Measurements from ENCODE around the gene LEKR1.

Gene LEKR1

GRCh38 chr3:156978481-156978961, 152.4 kb downstream of the LEKR1 start:
- DNase-seq (ENCODE audit: low read depth, low spot score): no peak

GRCh38 chr3:156981005-156981404, 154.9 kb downstream of the LEKR1 start:
- no peak for DNase-seq (ENCODE audit: low read depth, low spot score)

- no peak for DNase-seq (ENCODE audit: low read depth, low spot score)
Observed at GRCh38 chr3:156983559-156983958, 157.4 kb downstream of the LEKR1 start.

- no peak for DNase-seq (ENCODE audit: low read depth, low spot score)
Observed at GRCh38 chr3:156985711-156986110, 159.6 kb downstream of the LEKR1 start.

- DNase-seq (ENCODE audit: low read depth, low spot score): no peak
Observed at GRCh38 chr3:156987946-156988345, 161.8 kb downstream of the LEKR1 start.

- DNase-seq (ENCODE audit: low read depth, low spot score): no peak
Observed at GRCh38 chr3:156997351-156997750, 171.2 kb downstream of the LEKR1 start.

- no peak for DNase-seq (ENCODE audit: low read depth, low spot score)
Observed at GRCh38 chr3:157001221-157001957, 175.2 kb downstream of the LEKR1 start.

- no peak for DNase-seq (ENCODE audit: low read depth, low spot score)
Observed at GRCh38 chr3:157021679-157022078, 195.5 kb downstream of the LEKR1 start.

- no peak for DNase-seq (ENCODE audit: low read depth, low spot score)
Observed at GRCh38 chr3:157023226-157023625, 197.1 kb downstream of the LEKR1 start.

- DNase-seq (ENCODE audit: low read depth, low spot score): no peak
Observed at GRCh38 chr3:157026091-157026490, 199.9 kb downstream of the LEKR1 start.

- DNase-seq (ENCODE audit: low read depth, low spot score): no peak
Observed at GRCh38 chr3:157027861-157028745, 201.9 kb downstream of the LEKR1 start.

- no peak for DNase-seq (ENCODE audit: low read depth, low spot score)
Observed at GRCh38 chr3:157029365-157029790, 203.2 kb downstream of the LEKR1 start.

GRCh38 chr3:157030712-157031111, 204.6 kb downstream of the LEKR1 start:
- DNase-seq (ENCODE audit: low read depth, low spot score): no peak

GRCh38 chr3:157033001-157033400, 206.8 kb downstream of the LEKR1 start:
- no peak for DNase-seq (ENCODE audit: low read depth, low spot score)

- no peak for DNase-seq (ENCODE audit: low read depth, low spot score)
Observed at GRCh38 chr3:157040456-157040855, 214.3 kb downstream of the LEKR1 start.

- DNase-seq (ENCODE audit: low read depth, low spot score): no peak
Observed at GRCh38 chr3:157042226-157042625, 216.1 kb downstream of the LEKR1 start.

- no peak for DNase-seq (ENCODE audit: low read depth, low spot score)
Observed at GRCh38 chr3:157043771-157044170, 217.6 kb downstream of the LEKR1 start.

- DNase-seq (ENCODE audit: low read depth, low spot score): no peak
Observed at GRCh38 chr3:157045238-157045850, 219.2 kb downstream of the LEKR1 start.

GRCh38 chr3:157046520-157046919, 220.4 kb downstream of the LEKR1 start:
- DNase-seq (ENCODE audit: low read depth, low spot score): no peak

- no peak for DNase-seq (ENCODE audit: low read depth, low spot score)
Observed at GRCh38 chr3:157051055-157051454, 224.9 kb downstream of the LEKR1 start.

- no peak for DNase-seq (ENCODE audit: low read depth, low spot score)
Observed at GRCh38 chr3:157051591-157051990, 225.4 kb downstream of the LEKR1 start.

- DNase-seq (ENCODE audit: low read depth, low spot score): no peak
Observed at GRCh38 chr3:157056035-157056434, 229.9 kb downstream of the LEKR1 start.
